22Rv1 (cell line): ENCODE data around the gene LRRC72.

Experiments used
- H3K27ac ChIP-seq: fragments of 450-650 bp; 2 replicates; pipeline ENCODE4 v1.5.1; 2017
- ZFX ChIP-seq: fragments of 450-650 bp; IDR thresholded peaks from 2 replicates; pipeline ENCODE4 v1.6.1; 2017; ENCODE audit warnings: antibody characterized with exemption, borderline replicate concordance
- TF ChIP-seq, protein P1 (sequence below): fragments of 450-650 bp; IDR thresholded peaks from 2 replicates; pipeline ENCODE4 v1.5.1; 2017; ENCODE audit warnings: mild to moderate bottlenecking

LRRC72 gene

DNA sequence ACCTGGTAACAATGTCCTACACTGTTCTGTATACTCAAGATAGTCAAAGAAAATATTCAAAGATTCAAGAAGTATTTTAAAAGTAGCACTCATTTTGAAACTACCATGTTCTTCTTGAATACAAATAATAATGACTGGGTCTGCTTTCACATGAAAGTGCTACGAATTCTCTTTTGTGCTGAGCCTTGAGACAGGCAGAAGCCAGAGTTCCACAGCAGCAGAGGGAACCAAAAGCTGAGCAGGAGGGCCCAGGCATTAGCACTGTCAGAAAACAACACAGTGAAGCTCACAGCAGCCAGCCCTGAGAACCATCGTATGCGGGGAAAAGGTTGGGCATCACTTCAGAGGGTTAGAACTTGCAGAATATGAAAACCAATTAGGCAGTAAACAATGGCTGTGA, 80.1 kb downstream of the LRRC72 start:
- H3K27ac ChIP-seq = no peak overlapping the region
- TF ChIP-seq, protein P1, sequence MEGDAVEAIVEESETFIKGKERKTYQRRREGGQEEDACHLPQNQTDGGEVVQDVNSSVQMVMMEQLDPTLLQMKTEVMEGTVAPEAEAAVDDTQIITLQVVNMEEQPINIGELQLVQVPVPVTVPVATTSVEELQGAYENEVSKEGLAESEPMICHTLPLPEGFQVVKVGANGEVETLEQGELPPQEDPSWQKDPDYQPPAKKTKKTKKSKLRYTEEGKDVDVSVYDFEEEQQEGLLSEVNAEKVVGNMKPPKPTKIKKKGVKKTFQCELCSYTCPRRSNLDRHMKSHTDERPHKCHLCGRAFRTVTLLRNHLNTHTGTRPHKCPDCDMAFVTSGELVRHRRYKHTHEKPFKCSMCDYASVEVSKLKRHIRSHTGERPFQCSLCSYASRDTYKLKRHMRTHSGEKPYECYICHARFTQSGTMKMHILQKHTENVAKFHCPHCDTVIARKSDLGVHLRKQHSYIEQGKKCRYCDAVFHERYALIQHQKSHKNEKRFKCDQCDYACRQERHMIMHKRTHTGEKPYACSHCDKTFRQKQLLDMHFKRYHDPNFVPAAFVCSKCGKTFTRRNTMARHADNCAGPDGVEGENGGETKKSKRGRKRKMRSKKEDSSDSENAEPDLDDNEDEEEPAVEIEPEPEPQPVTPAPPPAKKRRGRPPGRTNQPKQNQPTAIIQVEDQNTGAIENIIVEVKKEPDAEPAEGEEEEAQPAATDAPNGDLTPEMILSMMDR = no peak
- no peak for TF ChIP-seq ZFX

- peak overlapping the region; percentile 23 for H3K27ac ChIP-seq
- TF ChIP-seq, protein P1 = no peak
- no peak for TF ChIP-seq ZFX
Measured at GRCh38 chr7:16609842-16610450, 83.3 kb downstream of the LRRC72 start.

GRCh38 chr7:16611711-16612110, 85.1 kb downstream of the LRRC72 start:
- no peak overlapping the region for H3K27ac ChIP-seq
- TF ChIP-seq, protein P1 = no peak
- no peak for TF ChIP-seq ZFX

- H3K27ac ChIP-seq = no peak overlapping the region
- TF ChIP-seq, protein P1 = no peak
- TF ChIP-seq ZFX = no peak
Measured at GRCh38 chr7:16615228-16615627, 88.6 kb downstream of the LRRC72 start.

DNA sequence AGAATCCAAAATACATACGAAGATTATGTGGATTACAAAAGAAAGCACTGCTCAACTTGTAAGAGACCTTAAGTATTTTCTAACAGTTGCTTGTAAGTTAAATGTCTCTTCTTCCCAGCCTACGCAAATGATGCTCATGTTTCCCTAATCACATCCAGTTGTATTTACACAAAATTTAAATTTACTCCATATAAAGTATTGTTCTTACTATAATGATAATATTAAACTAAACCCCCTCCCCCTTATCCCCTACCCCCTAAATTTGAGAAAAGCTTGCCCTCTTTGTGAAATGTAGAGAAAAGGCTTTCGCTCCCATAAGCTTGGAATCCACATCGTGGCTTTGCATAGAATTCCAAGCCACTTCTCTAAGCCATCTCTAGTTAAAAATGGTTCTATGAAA, 89.5 kb downstream of the LRRC72 start:
- H3K27ac ChIP-seq = no peak overlapping the region
- TF ChIP-seq ZFX = no peak
- TF ChIP-seq, protein P1 = no peak

DNA sequence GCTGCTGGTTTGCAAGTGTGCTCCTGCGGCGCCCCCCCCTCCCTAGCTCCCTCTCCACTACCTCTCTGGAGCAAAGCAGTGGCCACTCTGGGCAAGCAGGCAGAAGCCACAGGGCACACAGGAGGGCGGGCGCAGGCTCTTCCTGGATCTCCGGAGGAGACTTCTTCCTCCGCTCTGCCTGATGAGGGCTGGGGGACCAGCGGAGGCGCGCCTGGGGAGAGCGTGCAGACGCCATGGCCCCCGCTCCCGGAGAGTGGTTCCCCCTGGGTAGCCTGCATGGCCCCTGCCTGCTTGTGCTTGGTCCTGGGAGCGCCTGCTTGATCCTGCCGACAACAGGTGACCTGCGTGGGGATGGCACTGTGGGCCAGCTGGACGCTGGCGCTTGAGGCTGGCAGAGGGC, 89.9 kb downstream of the LRRC72 start:
- no peak overlapping the region for H3K27ac ChIP-seq
- no peak for TF ChIP-seq ZFX
- TF ChIP-seq, protein P1 = no peak

DNA sequence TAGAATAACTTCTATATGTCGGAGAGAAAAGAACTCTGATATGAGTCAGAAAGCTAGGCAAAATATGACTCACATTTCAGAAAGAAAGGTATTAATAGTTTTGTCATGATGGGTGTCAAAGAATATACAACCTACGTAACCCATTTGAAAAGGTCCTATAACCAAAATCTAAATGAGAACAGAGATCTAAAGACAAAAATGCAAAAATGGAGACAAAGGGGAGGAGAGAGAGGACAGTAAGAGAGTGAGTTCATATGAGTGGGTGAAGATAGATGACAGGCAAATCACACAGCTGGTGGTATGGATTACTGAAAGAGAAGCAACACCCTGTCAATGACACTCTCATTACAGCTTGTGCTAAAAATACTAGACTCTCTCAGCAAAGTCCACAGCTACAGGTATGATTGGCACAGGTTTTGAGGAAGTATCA, 93.4 kb downstream of the LRRC72 start:
- TF ChIP-seq, protein P1 = no peak
- no peak for TF ChIP-seq ZFX
- no peak overlapping the region for H3K27ac ChIP-seq
